Left lobe of liver (tissue), 2 donors: ENCODE results near the gene UMAD1. TPM values are rescaled to one million over a fixed set of nuclear protein-coding genes. Genes with fewer than 3 reads are reported as not detected.
A peak's percentile ranks its signal among the peaks of the same experiment; 100 is the strongest.

ENCODE experiments used
- ATAC-seq: fragments of 200-7000 bp; cut with Tn5 transposase; one replicate; pipeline ENCODE4 v1.9.1; 2020; ENCODE audit warnings: mild to moderate bottlenecking, moderate library complexity
- DNase-seq: peaks from one replicate; pipeline ENCODE4 v3.0.0-alpha.2; 2020; ENCODE audit warnings: low spot score
- total RNA-seq: library from RNA; stranded (reverse); gene quantifications from one replicate; pipeline ENCODE4 v1.2.1, GENCODE V29; 2021
- donor health status: DM: no; HTN: no; CAD: no; lungs with moderate emphysema.
- donor health status: DM: no; HTN: yes; CAD: no.

UMAD1 gene
- 7.8 TPM for total RNA-seq

GRCh38 chr7:7640221-7641128, at the start of gene UMAD1:
TSS of gene UMAD1 (plus strand) at chr7:7640752. CDS start at chr7:7673372, 32,620 bp downstream.
- ATAC-seq = peak; percentile 98
- DNase-seq = peak; percentile 99

- DNase-seq = no peak
- peak; percentile 49 for ATAC-seq
These were observed 45.1 kb upstream of the UMAD1 start for GRCh38 chr7:7595451-7595850.

GRCh38 chr7:7596176-7596575, 44.4 kb upstream of the UMAD1 start:
- ATAC-seq (no peak), DNase-seq (no peak)

- ATAC-seq = no peak
- no peak for DNase-seq
These were observed 33.5 kb upstream of the UMAD1 start for GRCh38 chr7:7607010-7607409.

GRCh38 chr7:7609330-7609729, 31.2 kb upstream of the UMAD1 start:
- no peak for ATAC-seq
- no peak for DNase-seq

GRCh38 chr7:7612519-7612918, 28.0 kb upstream of the UMAD1 start:
- DNase-seq (no peak), ATAC-seq (no peak)

- ATAC-seq = no peak
These were observed 27.3 kb upstream of the UMAD1 start for GRCh38 chr7:7613210-7613609.

GRCh38 chr7:7614018-7614741, 26.4 kb upstream of the UMAD1 start:
- no peak for ATAC-seq

More at GRCh38 chr7:7613210-7613609, 27.3 kb upstream of the UMAD1 start:
- no peak for DNase-seq

GRCh38 chr7:7617550-7617949, 23.0 kb upstream of the UMAD1 start:
- ATAC-seq (no peak), DNase-seq (no peak)

More at GRCh38 chr7:7614018-7614741, 26.4 kb upstream of the UMAD1 start:
- DNase-seq = no peak

- ATAC-seq = no peak
- DNase-seq = no peak
These were observed 22.1 kb upstream of the UMAD1 start for GRCh38 chr7:7618410-7618809.

GRCh38 chr7:7620236-7620635, 20.3 kb upstream of the UMAD1 start:
- ATAC-seq (no peak), DNase-seq (no peak)

- DNase-seq (no peak), ATAC-seq (no peak)
These were observed 19.8 kb upstream of the UMAD1 start for GRCh38 chr7:7620644-7621210.

GRCh38 chr7:7628476-7628875, 12.1 kb upstream of the UMAD1 start:
- ATAC-seq (no peak), DNase-seq (no peak)

GRCh38 chr7:7630626-7631329, 9.8 kb upstream of the UMAD1 start:
- DNase-seq (no peak), ATAC-seq (no peak)

GRCh38 chr7:7639421-7639820, 1.1 kb upstream of the UMAD1 start:
- no peak for ATAC-seq

GRCh38 chr7:7639847-7640220, 718 bp upstream of the UMAD1 start:
- no peak for DNase-seq
- peak; percentile 16 for ATAC-seq

More at GRCh38 chr7:7639421-7639820, 1.1 kb upstream of the UMAD1 start:
- no peak for DNase-seq

- ATAC-seq = peak; percentile 1
- DNase-seq = peak; percentile 48
These were observed 644 bp downstream of the UMAD1 start for GRCh38 chr7:7641129-7641663.

- ATAC-seq (no peak), DNase-seq (no peak)
These were observed 1.5 kb downstream of the UMAD1 start for GRCh38 chr7:7642081-7642480.

GRCh38 chr7:7647495-7648036, 7.0 kb downstream of the UMAD1 start:
- ATAC-seq = no peak
- DNase-seq = no peak

- DNase-seq = no peak
- no peak for ATAC-seq
These were observed 10.2 kb downstream of the UMAD1 start for GRCh38 chr7:7650682-7651206.
